Right lobe of liver (tissue), 6 donors: ENCODE results near the gene GYS2. TPM values are rescaled to one million over a fixed set of nuclear protein-coding genes. Genes with fewer than 3 reads are reported as not detected.

Source experiments
- ATAC-seq, 4 donors: fragments of 200-7000 bp; cut with Tn5 transposase; one replicate each; pipeline ENCODE4 v1.9.1; 2020; ENCODE audit warnings: mild to moderate bottlenecking in 4 of 4, moderate library complexity in 4 of 4
- DNase-seq, 3 donors: peaks; one replicate each; pipeline ENCODE4 v3.0.0-alpha.2; 2020
- H3K27ac ChIP-seq, 3 donors: fragments of 200-600 bp; one replicate each; pipeline ENCODE4 v1.8.0; 2022
- H3K27me3 ChIP-seq, 2 donors: fragments of 200-600 bp; one replicate each; pipeline ENCODE4 v1.8.0; 2022
- H3K36me3 ChIP-seq, 4 donors: fragments of 200-600 bp; sonication (generic) in 1 of 4; one replicate each; pipeline versions ENCODE4 v1.5.1 to v1.8.0; 2017 to 2022; ENCODE audit warnings: control low read depth in 1 of 4
- H3K4me1 ChIP-seq, 4 donors: fragments of 200-600 bp; sonication (generic) in 1 of 4; one replicate each; pipeline versions ENCODE4 v1.5.1 to v1.8.0; 2017 to 2022; ENCODE audit warnings: control low read depth in 1 of 4
- H3K4me3 ChIP-seq, 3 donors: fragments of 200-600 bp; one replicate each; pipeline ENCODE4 v1.8.0; 2022
- H3K9me3 ChIP-seq, 4 donors: fragments of 200-600 bp; sonication (generic) in 1 of 4; one replicate each; pipeline versions ENCODE4 v1.5.1 to v1.8.0; 2017 to 2022; ENCODE audit warnings: control low read depth in 1 of 4
- POLR2A ChIP-seq: fragments of 450-650 bp; IDR thresholded peaks from one replicate; pipeline ENCODE4 v1.6.1; 2017; ENCODE audit warnings: antibody characterized with exemption, mild to moderate bottlenecking
- WGBS: methylation state at CpG from one replicate; pipeline ENCODE4 v1.1.6; 2018; ENCODE audit warnings: low coverage, low lambda C conversion rate; ENCODE audit not compliant: insufficient coverage; ENCODE audit errors: missing lambda C conversion rate; 5-methylcytosine and 5-hydroxymethylcytosine counted together
- intact Hi-C, 2 donors: fragments of 100-400 bp; cut with DNase I; formaldehyde crosslinking; loops; one replicate each; pipeline versions ENCODE4 v1.11.2 to v1.14.1; 2022
- long read RNA-seq: library from polyadenylated mRNA; unstranded; transcript quantifications from one replicate; pipeline ENCODE4 v2.0.0, GENCODE V29; 2019
- total RNA-seq, 6 experiments: library from RNA; depleted of rRNA in 2 of 6; stranded (reverse); fragments of >200 nt in 2 of 6; fragmentation: NEBNext Ultra II Directional in 3 of 6; extraction: Animal tissue kit (Norgen Biotek cat#: 25700) in 3 of 6; gene quantifications; one replicate each; pipeline versions ENCODE4 v1.1.0 to v1.2.4, GENCODE V29; 2016 to 2023
- TF ChIP-seq, protein P1 (sequence below), 4 donors: fragments of 200-600 bp in 3 of 4; fragments of 450-650 bp in 1 of 4; IDR thresholded peaks; one replicate each; pipeline versions ENCODE4 v1.5.1 to v1.8.0; 2016 to 2022; ENCODE audit warnings: antibody characterized with exemption in 4 of 4, mild to moderate bottlenecking in 2 of 4
- donor health status: DM: no; HTN: yes; CAD: no.
- donor health status: DM: no; HTN: no; CAD: no.
- donor health status: DM: no; HTN: no; CAD: no.
- donor health status: DM: no; HTN: yes; CAD: no.
- donor health status: DM: no; HTN: yes; CAD: no.

Gene GYS2
- 10 to 100 TPM; 28.4 to 72.4 (median 47.1) TPM for total RNA-seq
- long read RNA-seq, transcript GYS2-201 (16 exons, 3,132 nt) = major isoform, 5 of 11 reads
- long read RNA-seq, partial matches to known transcripts = 3 of 11 reads
- long read RNA-seq, other reads (novel, unspliced or antisense) = 3 of 11 reads

DNA sequence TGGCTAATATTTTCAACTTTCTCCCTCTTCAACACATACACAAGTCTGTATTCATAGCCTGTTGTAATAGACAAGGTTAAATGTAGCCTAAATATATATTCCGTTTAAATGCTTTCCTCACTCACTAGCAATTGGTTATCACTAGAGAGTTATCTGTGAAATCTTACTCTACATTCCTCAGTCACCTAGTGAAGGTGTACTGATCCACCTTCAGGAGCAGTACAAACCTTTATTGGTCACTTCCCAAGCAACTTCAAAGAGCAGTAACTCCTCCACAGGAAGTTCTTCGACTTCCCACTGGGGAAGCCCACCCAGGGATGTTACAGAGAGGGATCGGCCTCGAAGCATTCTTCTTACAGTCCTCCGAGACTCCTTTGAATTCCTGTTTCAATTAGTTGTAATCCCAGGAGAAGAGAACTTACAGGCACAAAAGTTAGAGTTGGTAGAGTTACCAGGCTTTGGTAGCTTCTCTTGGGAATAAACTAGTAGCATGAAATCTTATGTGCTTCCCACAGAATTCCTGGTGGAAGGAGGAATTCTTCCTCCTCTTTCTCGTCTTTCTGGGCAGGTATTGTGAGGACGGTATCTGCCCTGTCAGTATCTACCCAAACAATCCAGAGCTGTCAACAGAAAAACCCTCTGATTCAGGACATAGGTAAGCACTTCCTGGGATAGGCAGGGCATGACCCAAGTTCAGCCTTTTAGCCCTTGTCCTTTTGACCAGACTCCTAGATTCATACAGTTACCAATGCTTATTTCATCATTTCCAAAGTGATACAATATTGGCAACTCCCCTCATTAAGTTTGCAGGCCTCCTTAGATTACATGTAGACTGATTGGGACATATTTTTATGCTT, at the start of gene GYS2:
TSS of gene GYS2 (minus strand) at position 603 of the 857 bp plus-strand sequence. CDS start at position 348, 255 bp downstream.
- TF ChIP-seq, protein P1, sequence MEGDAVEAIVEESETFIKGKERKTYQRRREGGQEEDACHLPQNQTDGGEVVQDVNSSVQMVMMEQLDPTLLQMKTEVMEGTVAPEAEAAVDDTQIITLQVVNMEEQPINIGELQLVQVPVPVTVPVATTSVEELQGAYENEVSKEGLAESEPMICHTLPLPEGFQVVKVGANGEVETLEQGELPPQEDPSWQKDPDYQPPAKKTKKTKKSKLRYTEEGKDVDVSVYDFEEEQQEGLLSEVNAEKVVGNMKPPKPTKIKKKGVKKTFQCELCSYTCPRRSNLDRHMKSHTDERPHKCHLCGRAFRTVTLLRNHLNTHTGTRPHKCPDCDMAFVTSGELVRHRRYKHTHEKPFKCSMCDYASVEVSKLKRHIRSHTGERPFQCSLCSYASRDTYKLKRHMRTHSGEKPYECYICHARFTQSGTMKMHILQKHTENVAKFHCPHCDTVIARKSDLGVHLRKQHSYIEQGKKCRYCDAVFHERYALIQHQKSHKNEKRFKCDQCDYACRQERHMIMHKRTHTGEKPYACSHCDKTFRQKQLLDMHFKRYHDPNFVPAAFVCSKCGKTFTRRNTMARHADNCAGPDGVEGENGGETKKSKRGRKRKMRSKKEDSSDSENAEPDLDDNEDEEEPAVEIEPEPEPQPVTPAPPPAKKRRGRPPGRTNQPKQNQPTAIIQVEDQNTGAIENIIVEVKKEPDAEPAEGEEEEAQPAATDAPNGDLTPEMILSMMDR (IDR thresholded peaks at IDR 0.05) = no peak
- TF ChIP-seq POLR2A = peak; percentile 77

DNA sequence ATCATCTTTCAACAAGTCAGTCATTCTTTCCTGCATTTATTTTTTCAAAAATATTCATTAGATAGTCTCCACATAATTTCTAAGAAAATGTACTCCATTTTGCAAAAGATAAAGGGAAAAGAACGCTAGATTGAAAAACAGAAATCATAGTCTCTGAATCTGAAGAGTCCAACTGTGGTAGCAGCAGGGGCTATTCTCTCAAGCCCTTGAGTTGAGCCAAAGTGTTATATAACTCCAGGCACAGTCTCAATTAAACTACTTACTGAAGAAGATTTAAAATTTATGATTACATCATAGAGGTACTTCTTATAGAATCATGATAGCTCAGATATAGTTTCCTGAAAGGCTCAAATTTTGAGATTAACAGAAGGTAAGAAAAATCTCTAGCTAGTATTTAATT, 47.2 kb upstream of the GYS2 start:
- DNase-seq = no peak
- no peaks in the 10 kb centered on the region for H3K4me1 ChIP-seq
- H3K9me3 ChIP-seq = no peaks in the 10 kb centered on the region
- 90% methylated on average over 1 of the region's 1 CpG for whole genome bisulfite sequencing
- H3K27me3 ChIP-seq = no peaks in the 10 kb centered on the region
- TF ChIP-seq, protein P1 (IDR thresholded peaks at IDR 0.05) = no peak
- TF ChIP-seq POLR2A = no peak
- peaks cover 0 to 1% (median 0%) of the 10 kb centered on the region in 4 donors for H3K36me3 ChIP-seq
- no peak overlapping the region for H3K27ac ChIP-seq
- no peak overlapping the region for H3K4me3 ChIP-seq
- ATAC-seq = no peak
- intact Hi-C loops = no loop called here

More for the DNA sequence above, at the start of gene GYS2:
- 9% methylated on average over 7 of the region's 7 CpGs for WGBS
- Histone ChIP-seq H3K27me3 (no peaks in the 10 kb centered on the region), H3K4me3 (peak within 1 kb of the TSS; percentile 31 to 67 (median 55)), H3K4me1 (peaks cover 0 to 24% (median 5%) of the 10 kb centered on the region in 4 donors), H3K9me3 (no peaks in the 10 kb centered on the region), H3K36me3 (no peaks in the 10 kb centered on the region), H3K27ac (peak within 1 kb of the TSS; percentile 73 to 97 (median 93))
- peak in 1 of 3 donors; percentile 69 for DNase-seq
- peak; percentile 84 to 94 (median 90) for ATAC-seq
- intact Hi-C loops = no loop called here

DNA sequence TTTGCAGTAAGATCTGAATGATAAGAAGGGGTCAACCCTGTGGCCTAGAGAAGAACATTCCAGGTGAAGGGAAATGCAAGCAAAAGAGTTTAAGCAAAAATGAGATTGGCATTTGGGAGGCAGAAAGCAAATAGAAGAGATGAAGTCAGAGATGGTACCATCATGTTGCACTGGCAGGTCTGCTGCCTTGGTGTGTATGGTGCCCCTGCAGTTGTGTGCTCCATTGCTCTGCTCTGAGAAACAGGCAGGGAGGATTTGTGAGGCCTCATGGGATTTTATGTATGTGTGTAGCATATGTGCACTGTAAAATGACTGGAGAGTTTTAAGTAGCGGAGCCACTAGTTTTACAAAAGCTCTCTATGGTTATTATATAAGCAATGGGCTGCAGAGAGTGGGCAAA, 46.4 kb upstream of the GYS2 start:
- Histone ChIP-seq H3K27me3 (no peaks in the 10 kb centered on the region), H3K36me3 (peaks cover 0 to 4% (median 0%) of the 10 kb centered on the region in 4 donors), H3K4me3 (no peak overlapping the region), H3K4me1 (no peaks in the 10 kb centered on the region), H3K27ac (no peak overlapping the region), H3K9me3 (no peaks in the 10 kb centered on the region)
- DNase-seq (no peak), ATAC-seq (no peak)
- WGBS = 100% methylated on average over 1 of the region's 1 CpG
- intact Hi-C loops = no loop called here
- TF ChIP-seq POLR2A = no peak
- TF ChIP-seq, protein P1 (IDR thresholded peaks at IDR 0.05) = no peak

DNA sequence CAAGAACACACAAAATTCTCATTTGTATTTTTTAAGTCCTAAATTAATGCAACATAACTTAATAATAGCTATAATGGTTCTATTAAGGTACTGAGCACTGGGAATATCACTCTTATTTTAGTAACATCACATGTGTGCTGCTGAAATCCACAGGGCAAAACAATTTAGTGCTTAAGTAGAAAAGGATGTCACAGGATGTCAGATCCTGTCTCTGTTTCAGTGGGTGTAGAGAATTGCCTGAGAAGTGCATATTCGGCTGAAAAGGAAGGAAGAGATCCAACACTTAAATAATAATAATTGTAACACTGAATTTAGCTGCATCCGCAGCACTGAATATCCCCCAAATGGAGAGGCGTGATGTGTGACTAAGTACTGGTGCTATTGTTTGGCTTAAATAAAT, 44.4 kb upstream of the GYS2 start:
- DNase-seq (no peak), ATAC-seq (no peak)
- Histone ChIP-seq H3K27ac (no peak overlapping the region), H3K4me1 (no peaks in the 10 kb centered on the region), H3K36me3 (peaks cover 0 to 4% (median 0%) of the 10 kb centered on the region in 4 donors), H3K27me3 (no peaks in the 10 kb centered on the region), H3K9me3 (no peaks in the 10 kb centered on the region), H3K4me3 (no peak overlapping the region)
- 46% methylated on average over 3 of the region's 3 CpGs for WGBS
- TF ChIP-seq, protein P1 (IDR thresholded peaks at IDR 0.05) = no peak
- TF ChIP-seq POLR2A = no peak
- intact Hi-C loops = no loop called here
